Measurements from ENCODE around the gene ZC3H13.

ZC3H13 gene

GRCh38 chr13:46057256-46058015, 4.9 kb upstream of the ZC3H13 start:
- H3K27ac ChIP-seq (ENCODE audit: extremely low read depth, low read depth, low read length) = no peak overlapping the region
- no peaks in the 10 kb centered on the region for H3K9me3 ChIP-seq (ENCODE audit: control insufficient read depth, insufficient read depth, low read depth, low read length)
- H3K4me1 ChIP-seq (ENCODE audit: control insufficient read depth, insufficient read depth, low read length) = no peaks in the 10 kb centered on the region
- no peaks in the 10 kb centered on the region for H3K36me3 ChIP-seq (ENCODE audit: control insufficient read depth in 2 of 2, insufficient read depth in 1 of 2, low read length in 2 of 2)
- POLR2A ChIA-PET = no interaction called here
- no peak for TF ChIP-seq GLIS1 (tag by site-specific recombination; IDR thresholded peaks at IDR 0.05)
- TF ChIP-seq, protein P1, sequence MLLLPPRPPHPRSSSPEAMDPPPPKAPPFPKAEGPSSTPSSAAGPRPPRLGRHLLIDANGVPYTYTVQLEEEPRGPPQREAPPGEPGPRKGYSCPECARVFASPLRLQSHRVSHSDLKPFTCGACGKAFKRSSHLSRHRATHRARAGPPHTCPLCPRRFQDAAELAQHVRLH (tag by site-specific recombination; IDR thresholded peaks at IDR 0.05) = no peak
- TF ChIP-seq ZBTB48 (tag by site-specific recombination; IDR thresholded peaks at IDR 0.05) = no peak
- TF ChIP-seq ZNF202 (tag by site-specific recombination; IDR thresholded peaks at IDR 0.05; ENCODE audit: borderline replicate concordance) = no peak
- TF ChIP-seq ZFHX2 (tag by site-specific recombination; conservative IDR thresholded peaks at IDR 0.05) = no peak
- TF ChIP-seq ZNF561 (tag by site-specific recombination; IDR thresholded peaks at IDR 0.05; ENCODE audit: borderline replicate concordance) = no peak
- no peak overlapping the region for H3K4me3 ChIP-seq (ENCODE audit: low read depth, low read length)
- CTCF ChIA-PET = no interaction called here

GRCh38 chr13:46053162-46054012, 841 bp upstream of the ZC3H13 start:
- Histone ChIP-seq H3K4me3 (ENCODE audit: low read depth, low read length) (peak overlapping the region; percentile 77), H3K36me3 (ENCODE audit: control insufficient read depth in 2 of 2, insufficient read depth in 1 of 2, low read length in 2 of 2) (no peaks in the 10 kb centered on the region), H3K27ac (ENCODE audit: extremely low read depth, low read depth, low read length) (no peak overlapping the region), H3K9me3 (ENCODE audit: control insufficient read depth, insufficient read depth, low read depth, low read length) (no peaks in the 10 kb centered on the region), H3K4me1 (ENCODE audit: control insufficient read depth, insufficient read depth, low read length) (no peaks in the 10 kb centered on the region)
- POLR2A ChIA-PET = interaction anchor here (0.5 to 1.3 kb wide), 2 partner anchors 73 to 129 kb away, joined by 3 read pairs; partner anchors contain the start of gene LCP1
- TF ChIP-seq ZNF18 (tag by site-specific recombination; IDR thresholded peaks at IDR 0.05) = no peak
- TF ChIP-seq ZFP69B (tag by site-specific recombination; IDR thresholded peaks at IDR 0.05) = no peak
- peak; percentile 91 for TF ChIP-seq SCRT2 (tag by site-specific recombination; IDR thresholded peaks at IDR 0.05)
- no peak for TF ChIP-seq ZNF19 (tag by site-specific recombination; IDR thresholded peaks at IDR 0.05; ENCODE audit: low read depth)
- TF ChIP-seq ZBTB17 (tag by site-specific recombination; IDR thresholded peaks at IDR 0.05) = peak; percentile 96
- no peak for TF ChIP-seq ZNF558 (tag by site-specific recombination; IDR thresholded peaks at IDR 0.05)
- no peak for TF ChIP-seq ZNF114 (tag by site-specific recombination; IDR thresholded peaks at IDR 0.05)
- no peak for TF ChIP-seq GLIS2 (tag by site-specific recombination; IDR thresholded peaks at IDR 0.05)
- TF ChIP-seq ZNF394 (tag by site-specific recombination; IDR thresholded peaks at IDR 0.05; ENCODE audit: borderline replicate concordance) = peak; percentile 73
- TF ChIP-seq, protein P2, sequence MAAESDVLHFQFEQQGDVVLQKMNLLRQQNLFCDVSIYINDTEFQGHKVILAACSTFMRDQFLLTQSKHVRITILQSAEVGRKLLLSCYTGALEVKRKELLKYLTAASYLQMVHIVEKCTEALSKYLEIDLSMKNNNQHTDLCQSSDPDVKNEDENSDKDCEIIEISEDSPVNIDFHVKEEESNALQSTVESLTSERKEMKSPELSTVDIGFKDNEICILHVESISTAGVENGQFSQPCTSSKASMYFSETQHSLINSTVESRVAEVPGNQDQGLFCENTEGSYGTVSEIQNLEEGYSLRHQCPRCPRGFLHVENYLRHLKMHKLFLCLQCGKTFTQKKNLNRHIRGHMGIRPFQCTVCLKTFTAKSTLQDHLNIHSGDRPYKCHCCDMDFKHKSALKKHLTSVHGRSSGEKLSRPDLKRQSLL (tag by site-specific recombination; IDR thresholded peaks at IDR 0.05) = no peak
- TF ChIP-seq REST (tag by site-specific recombination; IDR thresholded peaks at IDR 0.05) = 0 out of 2 replicates have a peak, but pooled peaks have one; percentile 5
- no peak for TF ChIP-seq ZBTB26 (tag by site-specific recombination; optimal IDR thresholded peaks at IDR 0.05)
- no peak for TF ChIP-seq MYNN (tag by site-specific recombination; IDR thresholded peaks at IDR 0.05; ENCODE audit: borderline replicate concordance)
- TF ChIP-seq ZNF623 (tag by site-specific recombination; IDR thresholded peaks at IDR 0.05) = no peak
- CTCF ChIA-PET = no interaction called here
